Liver (tissue), 3 donors: Measurements from ENCODE around the gene C16orf78.

Experiments used
- RAD21 ChIP-seq, 2 donors: IDR thresholded peaks; 2 replicates each; pipeline ENCODE4 v1.6.1; 2016; ENCODE audit warnings: antibody characterized with exemption in 2 of 2, mild to moderate bottlenecking in 2 of 2
- SP1 ChIP-seq: IDR thresholded peaks from 2 replicates; pipeline ENCODE4 v1.6.1; 2018; ENCODE audit warnings: antibody characterized with exemption, mild to moderate bottlenecking
- YY1 ChIP-seq: IDR thresholded peaks from 2 replicates; pipeline ENCODE4 v1.6.1; 2016; ENCODE audit warnings: antibody characterized with exemption, mild to moderate bottlenecking
- TF ChIP-seq, protein P1 (sequence below): fragments of 150-350 bp; IDR thresholded peaks from 2 replicates; pipeline ENCODE4 v1.5.1; 2017; ENCODE audit warnings: improper control_type of control experiment, low read depth, low read length; ENCODE audit not compliant: missing input control
- TF ChIP-seq, protein P2 (sequence below): IDR thresholded peaks from 2 replicates; pipeline ENCODE4 v1.6.1; 2016; ENCODE audit warnings: antibody characterized with exemption, mild to moderate bottlenecking
- TF ChIP-seq, protein P3 (sequence below): IDR thresholded peaks from 2 replicates; pipeline ENCODE4 v1.6.1; 2016; ENCODE audit warnings: antibody characterized with exemption
- donor health status: healthy.
- donor health status: healthy.

DNA sequence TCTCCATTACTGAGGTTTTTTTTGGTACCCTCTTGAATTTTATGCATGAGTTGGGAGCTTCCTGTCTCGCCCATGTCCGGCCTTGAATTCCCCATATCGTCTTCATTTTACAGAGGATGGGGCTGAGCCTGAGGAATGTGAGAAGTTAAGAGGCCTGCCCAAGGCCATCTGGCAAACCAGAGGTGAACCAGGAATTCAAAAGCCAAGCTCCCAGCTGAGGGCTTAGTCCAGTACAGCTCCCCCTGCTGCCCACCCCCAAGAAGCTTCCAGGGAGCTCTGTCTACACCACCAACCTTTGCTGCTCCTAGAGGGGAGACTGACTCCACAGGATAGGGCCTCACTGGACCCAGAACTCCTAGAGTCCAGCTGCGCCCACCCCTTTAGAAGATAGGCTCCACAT lies 20.7 kb upstream of the C16orf78 start:
- no peak for TF ChIP-seq YY1
- TF ChIP-seq, protein P1, sequence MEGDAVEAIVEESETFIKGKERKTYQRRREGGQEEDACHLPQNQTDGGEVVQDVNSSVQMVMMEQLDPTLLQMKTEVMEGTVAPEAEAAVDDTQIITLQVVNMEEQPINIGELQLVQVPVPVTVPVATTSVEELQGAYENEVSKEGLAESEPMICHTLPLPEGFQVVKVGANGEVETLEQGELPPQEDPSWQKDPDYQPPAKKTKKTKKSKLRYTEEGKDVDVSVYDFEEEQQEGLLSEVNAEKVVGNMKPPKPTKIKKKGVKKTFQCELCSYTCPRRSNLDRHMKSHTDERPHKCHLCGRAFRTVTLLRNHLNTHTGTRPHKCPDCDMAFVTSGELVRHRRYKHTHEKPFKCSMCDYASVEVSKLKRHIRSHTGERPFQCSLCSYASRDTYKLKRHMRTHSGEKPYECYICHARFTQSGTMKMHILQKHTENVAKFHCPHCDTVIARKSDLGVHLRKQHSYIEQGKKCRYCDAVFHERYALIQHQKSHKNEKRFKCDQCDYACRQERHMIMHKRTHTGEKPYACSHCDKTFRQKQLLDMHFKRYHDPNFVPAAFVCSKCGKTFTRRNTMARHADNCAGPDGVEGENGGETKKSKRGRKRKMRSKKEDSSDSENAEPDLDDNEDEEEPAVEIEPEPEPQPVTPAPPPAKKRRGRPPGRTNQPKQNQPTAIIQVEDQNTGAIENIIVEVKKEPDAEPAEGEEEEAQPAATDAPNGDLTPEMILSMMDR = no peak
- no peak for TF ChIP-seq RAD21 (IDR thresholded peaks at IDR 0.05)
- no peak for TF ChIP-seq SP1
- TF ChIP-seq, protein P2, sequence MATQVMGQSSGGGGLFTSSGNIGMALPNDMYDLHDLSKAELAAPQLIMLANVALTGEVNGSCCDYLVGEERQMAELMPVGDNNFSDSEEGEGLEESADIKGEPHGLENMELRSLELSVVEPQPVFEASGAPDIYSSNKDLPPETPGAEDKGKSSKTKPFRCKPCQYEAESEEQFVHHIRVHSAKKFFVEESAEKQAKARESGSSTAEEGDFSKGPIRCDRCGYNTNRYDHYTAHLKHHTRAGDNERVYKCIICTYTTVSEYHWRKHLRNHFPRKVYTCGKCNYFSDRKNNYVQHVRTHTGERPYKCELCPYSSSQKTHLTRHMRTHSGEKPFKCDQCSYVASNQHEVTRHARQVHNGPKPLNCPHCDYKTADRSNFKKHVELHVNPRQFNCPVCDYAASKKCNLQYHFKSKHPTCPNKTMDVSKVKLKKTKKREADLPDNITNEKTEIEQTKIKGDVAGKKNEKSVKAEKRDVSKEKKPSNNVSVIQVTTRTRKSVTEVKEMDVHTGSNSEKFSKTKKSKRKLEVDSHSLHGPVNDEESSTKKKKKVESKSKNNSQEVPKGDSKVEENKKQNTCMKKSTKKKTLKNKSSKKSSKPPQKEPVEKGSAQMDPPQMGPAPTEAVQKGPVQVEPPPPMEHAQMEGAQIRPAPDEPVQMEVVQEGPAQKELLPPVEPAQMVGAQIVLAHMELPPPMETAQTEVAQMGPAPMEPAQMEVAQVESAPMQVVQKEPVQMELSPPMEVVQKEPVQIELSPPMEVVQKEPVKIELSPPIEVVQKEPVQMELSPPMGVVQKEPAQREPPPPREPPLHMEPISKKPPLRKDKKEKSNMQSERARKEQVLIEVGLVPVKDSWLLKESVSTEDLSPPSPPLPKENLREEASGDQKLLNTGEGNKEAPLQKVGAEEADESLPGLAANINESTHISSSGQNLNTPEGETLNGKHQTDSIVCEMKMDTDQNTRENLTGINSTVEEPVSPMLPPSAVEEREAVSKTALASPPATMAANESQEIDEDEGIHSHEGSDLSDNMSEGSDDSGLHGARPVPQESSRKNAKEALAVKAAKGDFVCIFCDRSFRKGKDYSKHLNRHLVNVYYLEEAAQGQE = no peak
- TF ChIP-seq, protein P3, sequence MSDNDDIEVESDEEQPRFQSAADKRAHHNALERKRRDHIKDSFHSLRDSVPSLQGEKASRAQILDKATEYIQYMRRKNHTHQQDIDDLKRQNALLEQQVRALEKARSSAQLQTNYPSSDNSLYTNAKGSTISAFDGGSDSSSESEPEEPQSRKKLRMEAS = no peak
